DOHH2 (cell line): Measurements from ENCODE around the gene NRF1.
A peak's percentile ranks its signal among the peaks of the same experiment; 100 is the strongest.

Experiments
- H3F3A ChIP-seq: fragments of 200-600 bp; sonication (generic), shearing (Covaris generic); 2 replicates; pipeline ENCODE4 v1.6.0; 2016; ENCODE audit warnings: antibody characterized with exemption, mild to moderate bottlenecking; ENCODE audit not compliant: control insufficient read depth, insufficient read depth
- H3K27ac ChIP-seq: fragments of 200-600 bp; sonication (generic); 2 replicates; pipeline ENCODE4 v1.5.1; 2014; ENCODE audit warnings: low read depth, mild to moderate bottlenecking, low read length, moderate library complexity
- H3K27me3 ChIP-seq: fragments of 200-600 bp; sonication (generic); 2 replicates; pipeline ENCODE4 v1.6.1; 2014; ENCODE audit warnings: mild to moderate bottlenecking, low read length, mixed read lengths; ENCODE audit not compliant: control insufficient read depth
- H3K36me3 ChIP-seq: fragments of 200-600 bp; sonication (generic); 2 replicates; pipeline ENCODE4 v1.6.1; 2014; ENCODE audit warnings: mild to moderate bottlenecking, low read length, moderate library complexity, mixed read lengths; ENCODE audit not compliant: control insufficient read depth
- H3K4me1 ChIP-seq: fragments of 200-600 bp; sonication (generic); 2 replicates; pipeline ENCODE4 v1.6.1; 2014; ENCODE audit warnings: mild to moderate bottlenecking, low read length, mixed read lengths; ENCODE audit not compliant: control insufficient read depth
- H3K4me2 ChIP-seq: fragments of 200-600 bp; sonication (generic); 2 replicates; pipeline ENCODE4 v1.6.0; 2014; ENCODE audit warnings: mild to moderate bottlenecking, low read length, moderate library complexity
- H3K4me3 ChIP-seq: fragments of 200-600 bp; sonication (generic); 2 replicates; pipeline ENCODE4 v1.5.1; 2014; ENCODE audit warnings: mild to moderate bottlenecking, low read length, mixed read lengths
- H3K79me2 ChIP-seq: fragments of 200-600 bp; sonication (generic); 2 replicates; pipeline ENCODE4 v1.6.1; 2014; ENCODE audit warnings: mild to moderate bottlenecking, low read length, mixed read lengths; ENCODE audit not compliant: control insufficient read depth
- H3K9me2 ChIP-seq: fragments of 200-600 bp; sonication (generic); replicated peaks from 2 replicates; pipeline ENCODE4 v1.6.1; 2014; ENCODE audit warnings: mild to moderate bottlenecking, low read length, mixed read lengths; ENCODE audit not compliant: control insufficient read depth
- H3K9me3 ChIP-seq: fragments of 200-600 bp; sonication (generic); 2 replicates; pipeline ENCODE4 v1.6.1; 2014; ENCODE audit warnings: antibody characterized with exemption, low read length, mixed read lengths; ENCODE audit not compliant: control insufficient read depth, insufficient read depth
- H4K20me1 ChIP-seq: fragments of 200-600 bp; sonication (generic); 2 replicates; pipeline ENCODE4 v1.6.0; 2014; ENCODE audit warnings: low read depth, mild to moderate bottlenecking, antibody characterized with exemption, low read length, moderate library complexity; ENCODE audit not compliant: control insufficient read depth, insufficient read depth
- EZH2phosphoT487 ChIP-seq: fragments of 200-600 bp; sonication (generic); IDR thresholded peaks from 2 replicates; pipeline ENCODE4 v1.6.1; 2017; ENCODE audit warnings: borderline replicate concordance, mild to moderate bottlenecking, antibody characterized with exemption, low read length, moderate library complexity, mixed read lengths
- TF ChIP-seq, protein P1 (sequence below): fragments of 200-600 bp; sonication (generic); IDR thresholded peaks from one replicate; pipeline ENCODE4 v1.5.1; 2014; ENCODE audit warnings: antibody characterized with exemption, mild to moderate bottlenecking, low read depth, low read length; ENCODE audit not compliant: poor library complexity, severe bottlenecking

Gene NRF1

DNA sequence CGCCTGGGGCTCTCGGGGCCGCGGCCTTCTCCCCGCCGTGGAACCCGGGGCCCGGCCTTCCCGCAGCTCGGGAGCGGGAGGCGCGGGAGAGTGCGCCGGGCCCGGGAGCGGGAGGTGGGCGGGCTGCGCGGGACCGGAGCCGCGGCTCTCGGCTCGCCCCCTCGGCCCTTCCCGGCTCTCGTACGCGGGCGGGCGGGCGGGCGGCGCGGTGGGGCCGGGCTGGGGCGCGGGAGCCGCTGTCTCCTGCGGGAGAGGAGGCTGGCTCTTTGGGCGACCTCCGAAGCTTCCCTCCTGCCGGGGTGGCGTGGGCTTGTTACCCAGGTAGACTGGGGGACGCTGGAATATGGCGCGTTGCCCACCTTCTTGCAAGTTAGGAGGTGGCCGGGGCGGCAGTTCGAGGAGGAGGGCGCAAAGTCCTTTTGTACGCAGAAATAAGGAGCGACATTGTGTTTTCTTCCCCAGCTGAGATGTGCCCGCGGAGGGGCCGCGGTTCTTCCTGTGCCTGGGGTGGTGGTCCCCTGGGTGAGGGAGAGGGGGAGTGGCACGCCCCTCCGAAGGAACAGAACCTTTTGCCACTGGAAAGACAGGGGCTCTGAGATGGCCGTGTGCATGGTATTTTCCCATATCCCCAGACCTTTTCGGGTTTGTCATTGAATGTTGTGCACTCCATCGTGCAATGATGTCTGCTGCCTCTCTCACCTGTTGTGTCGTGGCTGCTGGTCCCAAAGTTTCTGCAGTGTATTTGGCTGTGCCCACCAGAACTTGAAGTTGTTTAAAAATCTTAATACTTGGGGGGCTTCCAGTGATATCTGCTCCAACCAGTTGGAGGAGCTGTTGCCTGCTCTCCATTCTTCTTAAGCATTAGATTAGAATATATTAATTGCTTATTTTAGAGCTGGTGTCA, 844 bp downstream of the NRF1 start:
- H3K27ac ChIP-seq, result peak overlapping the region; percentile 71
- H3K9me2 ChIP-seq, result no peaks in the 10 kb centered on the region
- H3K4me3 ChIP-seq, result peak overlapping the region; percentile 92
- peaks cover 80% of the 10 kb centered on the region for H3K79me2 ChIP-seq
- H3K9me3 ChIP-seq, result no peaks in the 10 kb centered on the region
- H4K20me1 ChIP-seq, result peaks cover 36% of the 10 kb centered on the region
- TF ChIP-seq, protein P1, sequence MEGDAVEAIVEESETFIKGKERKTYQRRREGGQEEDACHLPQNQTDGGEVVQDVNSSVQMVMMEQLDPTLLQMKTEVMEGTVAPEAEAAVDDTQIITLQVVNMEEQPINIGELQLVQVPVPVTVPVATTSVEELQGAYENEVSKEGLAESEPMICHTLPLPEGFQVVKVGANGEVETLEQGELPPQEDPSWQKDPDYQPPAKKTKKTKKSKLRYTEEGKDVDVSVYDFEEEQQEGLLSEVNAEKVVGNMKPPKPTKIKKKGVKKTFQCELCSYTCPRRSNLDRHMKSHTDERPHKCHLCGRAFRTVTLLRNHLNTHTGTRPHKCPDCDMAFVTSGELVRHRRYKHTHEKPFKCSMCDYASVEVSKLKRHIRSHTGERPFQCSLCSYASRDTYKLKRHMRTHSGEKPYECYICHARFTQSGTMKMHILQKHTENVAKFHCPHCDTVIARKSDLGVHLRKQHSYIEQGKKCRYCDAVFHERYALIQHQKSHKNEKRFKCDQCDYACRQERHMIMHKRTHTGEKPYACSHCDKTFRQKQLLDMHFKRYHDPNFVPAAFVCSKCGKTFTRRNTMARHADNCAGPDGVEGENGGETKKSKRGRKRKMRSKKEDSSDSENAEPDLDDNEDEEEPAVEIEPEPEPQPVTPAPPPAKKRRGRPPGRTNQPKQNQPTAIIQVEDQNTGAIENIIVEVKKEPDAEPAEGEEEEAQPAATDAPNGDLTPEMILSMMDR, result peak; percentile 97
- TF ChIP-seq EZH2phosphoT487, result no peak
- peaks cover 64% of the 10 kb centered on the region for H3K4me1 ChIP-seq
- peaks cover 16% of the 10 kb centered on the region for H3F3A ChIP-seq
- peaks cover 51% of the 10 kb centered on the region for H3K36me3 ChIP-seq
- no peaks in the 10 kb centered on the region for H3K27me3 ChIP-seq
- H3K4me2 ChIP-seq, result peak overlapping the region; percentile 91

DNA sequence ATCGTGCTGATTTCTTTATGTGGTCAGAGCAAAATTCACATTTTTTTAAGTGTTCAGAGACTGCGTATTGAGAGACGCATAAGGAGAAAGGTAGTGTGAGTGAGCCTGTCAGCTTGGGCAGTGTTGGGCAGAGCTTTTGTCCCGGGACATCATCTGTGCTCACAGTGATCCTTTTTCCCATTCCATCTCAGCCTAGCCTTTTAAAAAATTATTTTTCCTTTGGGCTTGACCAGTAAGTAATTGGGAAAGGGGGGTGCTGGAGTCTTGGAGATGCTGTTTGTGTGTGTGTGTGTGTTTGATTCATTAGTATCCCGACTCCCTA, 1.5 kb downstream of the NRF1 start:
- H3K4me1 ChIP-seq, result peaks cover 66% of the 10 kb centered on the region
- H4K20me1 ChIP-seq, result peaks cover 33% of the 10 kb centered on the region
- H3K27ac ChIP-seq, result no peak overlapping the region

DNA sequence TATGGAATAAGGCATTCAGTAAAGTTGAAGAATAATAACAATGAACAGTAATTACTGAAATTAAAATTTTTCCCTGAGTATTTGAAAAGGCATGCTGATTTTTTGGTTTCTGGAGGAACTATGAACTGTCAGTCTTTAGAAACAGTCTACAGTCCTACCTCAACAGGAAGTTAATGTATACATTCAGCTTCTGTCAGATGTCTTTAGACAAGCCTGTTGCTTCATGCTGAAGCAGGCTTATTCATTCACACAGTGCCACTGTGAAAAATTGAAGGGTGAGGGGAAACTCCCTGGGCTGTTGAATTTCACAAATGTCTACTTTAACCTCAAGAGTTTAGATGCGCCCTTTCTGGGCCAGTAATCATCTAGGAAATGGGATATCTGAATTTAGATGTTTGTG, 3.5 kb downstream of the NRF1 start:
- Histone ChIP-seq H3K4me1 (peaks cover 55% of the 10 kb centered on the region), H4K20me1 (peaks cover 42% of the 10 kb centered on the region), H3K79me2 (peaks cover 94% of the 10 kb centered on the region), H3K9me3 (no peaks in the 10 kb centered on the region), H3F3A (peaks cover 13% of the 10 kb centered on the region), H3K27me3 (no peaks in the 10 kb centered on the region), H3K9me2 (no peaks in the 10 kb centered on the region), H3K36me3 (peaks cover 24% of the 10 kb centered on the region), H3K4me3 (peak overlapping the region; percentile 61), H3K4me2 (peak overlapping the region; percentile 91), H3K27ac (peak overlapping the region; percentile 64)
- no peak for TF ChIP-seq EZH2phosphoT487
- TF ChIP-seq, protein P1, result no peak

More for the DNA sequence above, 1.5 kb downstream of the NRF1 start:
- no peak for TF ChIP-seq EZH2phosphoT487
- TF ChIP-seq, protein P1, result peak; percentile 4
- peak overlapping the region; percentile 92 for H3K4me3 ChIP-seq
- H3K79me2 ChIP-seq, result peaks cover 86% of the 10 kb centered on the region
- H3K9me3 ChIP-seq, result no peaks in the 10 kb centered on the region
- H3K27me3 ChIP-seq, result no peaks in the 10 kb centered on the region
- peaks cover 16% of the 10 kb centered on the region for H3F3A ChIP-seq
- no peaks in the 10 kb centered on the region for H3K9me2 ChIP-seq
- peaks cover 45% of the 10 kb centered on the region for H3K36me3 ChIP-seq
- H3K4me2 ChIP-seq, result peak overlapping the region; percentile 91
